HEK293 (cell line): ENCODE results near the gene GID8.

Source experiments
- CTCF ChIP-seq: fragments of 450-650 bp; formaldehyde crosslinking; IDR thresholded peaks from 2 replicates; pipeline ENCODE4 v1.5.1; 2016; ENCODE audit warnings: missing biosample characterization, missing genetic modification characterization
- GLI2 ChIP-seq: fragments of 450-650 bp; formaldehyde crosslinking; IDR thresholded peaks from 2 replicates; pipeline ENCODE4; 2017; ENCODE audit warnings: missing biosample characterization, missing genetic modification characterization, low read depth, borderline replicate concordance
- INSM2 ChIP-seq: fragments of 450-650 bp; formaldehyde crosslinking; IDR thresholded peaks from 2 replicates; pipeline ENCODE4 v1.5.1; 2016; ENCODE audit warnings: missing biosample characterization, missing genetic modification characterization
- PATZ1 ChIP-seq: fragments of 450-650 bp; formaldehyde crosslinking; IDR thresholded peaks from 2 replicates; pipeline ENCODE4 v1.5.1; 2016; ENCODE audit warnings: missing biosample characterization, missing genetic modification characterization
- REST ChIP-seq: fragments of 450-650 bp; formaldehyde crosslinking; IDR thresholded peaks from 2 replicates; pipeline ENCODE4 v1.5.1; 2016; ENCODE audit warnings: missing biosample characterization, missing genetic modification characterization
- ZBTB1 ChIP-seq: fragments of 450-650 bp; formaldehyde crosslinking; IDR thresholded peaks from 2 replicates; pipeline ENCODE4 v1.5.1; 2016; ENCODE audit warnings: missing biosample characterization, missing genetic modification characterization
- ZBTB20 ChIP-seq: fragments of 450-650 bp; formaldehyde crosslinking; IDR thresholded peaks from 2 replicates; pipeline ENCODE4 v1.5.1; 2016; ENCODE audit warnings: missing biosample characterization, missing genetic modification characterization
- ZBTB8A ChIP-seq: fragments of 450-650 bp; formaldehyde crosslinking; IDR thresholded peaks from 2 replicates; pipeline ENCODE4 v1.5.1; 2016; ENCODE audit warnings: missing biosample characterization, missing genetic modification characterization
- ZNF24 ChIP-seq: fragments of 450-650 bp; formaldehyde crosslinking; IDR thresholded peaks from 2 replicates; pipeline ENCODE4 v1.5.1; 2016; ENCODE audit warnings: missing biosample characterization, missing genetic modification characterization
- ZNF561 ChIP-seq: fragments of 450-650 bp; IDR thresholded peaks from 2 replicates; pipeline ENCODE4 v1.5.1; 2018; ENCODE audit warnings: missing biosample characterization, missing genetic modification characterization, borderline replicate concordance
- ZNF610 ChIP-seq: fragments of 450-650 bp; formaldehyde crosslinking; IDR thresholded peaks from 2 replicates; pipeline ENCODE4 v1.5.1; 2016; ENCODE audit warnings: missing biosample characterization, missing genetic modification characterization, borderline replicate concordance
- ZNF830 ChIP-seq: fragments of 450-650 bp; IDR thresholded peaks from 2 replicates; pipeline ENCODE4 v1.5.0; 2018; ENCODE audit warnings: missing biosample characterization, missing genetic modification characterization, low read depth, mild to moderate bottlenecking, moderate library complexity

- no peak for TF ChIP-seq ZBTB1 (tag by site-specific recombination)
- no peak for TF ChIP-seq REST (tag by site-specific recombination)
- no peak for TF ChIP-seq ZNF561
- no peak for TF ChIP-seq ZNF830 (tag by site-specific recombination)
- TF ChIP-seq ZNF24 (tag by site-specific recombination), result no peak
- TF ChIP-seq ZBTB20, result no peak
- TF ChIP-seq CTCF (tag by site-specific recombination), result no peak
- no peak for TF ChIP-seq INSM2
- no peak for TF ChIP-seq ZNF610
- TF ChIP-seq GLI2, result no peak
- no peak for TF ChIP-seq PATZ1 (tag by site-specific recombination)
- TF ChIP-seq ZBTB8A, result no peak
Observed at GRCh38 chr20:62908971-62909791, 28.8 kb upstream of the GID8 start.
